Skin of body (tissue), 2 donors: Measurements from ENCODE around the gene PPFIA3. TPM values are rescaled to one million over a fixed set of nuclear protein-coding genes. Genes with fewer than 3 reads are reported as not detected.
"Not testable (repeated sequence)": the region's sequence is repeated elsewhere in the genome, so short reads cannot be mapped to it uniquely, and the experiment has no call there.

Experiments used
- DNase-seq: peaks from one replicate; lab custom pipeline; 2025; lab: John Stamatoyannopoulos, UW
- total RNA-seq: library from RNA; depleted of rRNA; stranded (reverse); fragments of >200 nt; gene quantifications from one replicate; pipeline ENCODE4 v1.2.3, GENCODE V29; 2014

Gene PPFIA3
- total RNA-seq: 12.3 TPM

GRCh38 chr19:49119411-49120324 is at the start of gene PPFIA3:
PPFIA3 (plus strand) TSS chr19:49119544; CDS start chr19:49127874, 8,330 bp downstream.
- no peak for DNase-seq

GRCh38 chr19:49070416-49070815 is 48.9 kb upstream of the PPFIA3 start:
- no peak for DNase-seq

- no peak for DNase-seq
Measured at GRCh38 chr19:49071860-49072547, 47.3 kb upstream of the PPFIA3 start.

- no peak for DNase-seq
Measured at GRCh38 chr19:49073514-49074378, 45.6 kb upstream of the PPFIA3 start.

GRCh38 chr19:49074869-49075268 is 44.5 kb upstream of the PPFIA3 start:
- not testable (repeated sequence) for DNase-seq

- no peak for DNase-seq
Measured at GRCh38 chr19:49080392-49080791, 39.0 kb upstream of the PPFIA3 start.

- DNase-seq: no peak
Measured at GRCh38 chr19:49081273-49081672, 38.1 kb upstream of the PPFIA3 start.

- DNase-seq: no peak
Measured at GRCh38 chr19:49084206-49085019, 34.9 kb upstream of the PPFIA3 start.

- peak; percentile 99 for DNase-seq
Measured at GRCh38 chr19:49085020-49085867, 34.1 kb upstream of the PPFIA3 start, which contains the start of gene SNRNP70. SNRNP70 (plus strand) TSS chr19:49085451; CDS start chr19:49086415, 964 bp downstream.

- no peak for DNase-seq
Measured at GRCh38 chr19:49085868-49086232, 33.5 kb upstream of the PPFIA3 start.

GRCh38 chr19:49086296-49086695 is 33.0 kb upstream of the PPFIA3 start:
- no peak for DNase-seq

- no peak for DNase-seq
Measured at GRCh38 chr19:49091391-49092038, 27.8 kb upstream of the PPFIA3 start.

- no peak for DNase-seq
Measured at GRCh38 chr19:49092686-49093085, 26.7 kb upstream of the PPFIA3 start.

GRCh38 chr19:49094505-49095482 is 24.6 kb upstream of the PPFIA3 start:
- no peak for DNase-seq

GRCh38 chr19:49097453-49098288 is 21.7 kb upstream of the PPFIA3 start:
- DNase-seq: peak; percentile 36

GRCh38 chr19:49098795-49099194 is 20.5 kb upstream of the PPFIA3 start:
- DNase-seq: no peak

GRCh38 chr19:49101160-49101559 is 18.2 kb upstream of the PPFIA3 start:
- DNase-seq: no peak
